H1 (cell line): ENCODE measurements around the gene SLC2A14. TPM values are rescaled to one million over a fixed set of nuclear protein-coding genes. Genes with fewer than 3 reads are reported as not detected.

Experiments
- CTCF ChIA-PET: fragments of 300-600 bp; sonication (Branson Sonifier 250); formaldehyde crosslinking; loops from one replicate; lab custom pipeline; 2021; ENCODE audit not compliant: partially characterized antibody; lab: Charles Lee
- POLR2A ChIA-PET: fragments of 300-600 bp; sonication (Branson Sonifier 250); formaldehyde crosslinking; loops from one replicate; lab custom pipeline; 2021; ENCODE audit warnings: inconsistent platforms; ENCODE audit not compliant: partially characterized antibody; lab: Charles Lee
- DNase-seq, 2 experiments: peaks; one replicate each; pipeline versions ENCODE4 v3.0.0 to v3.0.0-alpha.2; 2010 to 2022; ENCODE audit warnings: low spot score in 2 of 2, low read depth in 1 of 2, mixed read lengths in 1 of 2
- FAIRE-seq: peaks from 2 replicates; lab custom pipeline; 2011; peaks lifted over from hg19 to GRCh38; lab: Jason Lieb, UNC
- H2AFZ ChIP-seq: 2 replicates; pipeline ENCODE4 v1.8.1; 2012; ENCODE audit warnings: low read length, inconsistent platforms
- H2AK5ac ChIP-seq: 2 replicates; pipeline ENCODE4 v1.6.1; 2013; ENCODE audit warnings: low read depth, low read length
- H2BK120ac ChIP-seq: replicated peaks from 2 replicates; pipeline ENCODE3; 2013; ENCODE audit warnings: low read depth, low read length, inconsistent platforms
- H2BK12ac ChIP-seq: 2 replicates; pipeline ENCODE4 v1.6.1; 2013; ENCODE audit warnings: low read depth, low read length
- H2BK15ac ChIP-seq: 2 replicates; pipeline ENCODE4 v1.6.1; 2013; ENCODE audit warnings: low read length
- H2BK20ac ChIP-seq: 2 replicates; pipeline ENCODE4 v1.6.1; 2013; ENCODE audit warnings: low read length
- H2BK5ac ChIP-seq: 2 replicates; pipeline ENCODE4 v1.6.1; 2013; ENCODE audit warnings: low read depth, low read length
- H3K14ac ChIP-seq: 2 replicates; pipeline ENCODE4 v1.6.1; 2013; ENCODE audit warnings: inconsistent platforms; ENCODE audit not compliant: insufficient read length
- H3K18ac ChIP-seq: 2 replicates; pipeline ENCODE4 v1.6.1; 2013; ENCODE audit warnings: low read length; ENCODE audit errors: extremely low read depth
- H3K23ac ChIP-seq: 2 replicates; pipeline ENCODE4 v1.6.1; 2013; ENCODE audit warnings: inconsistent platforms; ENCODE audit not compliant: insufficient read length
- H3K23me2 ChIP-seq: 2 replicates; pipeline ENCODE4 v1.6.1; 2013; ENCODE audit warnings: low read depth, low read length
- H3K27ac ChIP-seq: 2 replicates; pipeline ENCODE4 v1.6.1; 2011; ENCODE audit warnings: low read depth, low read length, inconsistent platforms
- H3K27me3 ChIP-seq, 4 experiments: replicated peaks in 1 of 4; 1 replicate in 1 of 4; 2 replicates in 3 of 4; pipeline versions ENCODE4 v1.6.1 to v1.8.1; 2011 to 2013; ENCODE audit warnings: low read length in 3 of 4, mild to moderate bottlenecking in 3 of 4, inconsistent platforms in 2 of 4, mixed read lengths in 2 of 4, moderate library complexity in 1 of 4; ENCODE audit not compliant: control insufficient read depth in 3 of 4, insufficient read depth in 3 of 4; ENCODE audit errors: extremely low read depth in 1 of 4
- H3K36me3 ChIP-seq, 4 experiments: 2 replicates each; pipeline versions ENCODE4 v1.6.1 to v1.8.1; 2011 to 2013; ENCODE audit warnings: mild to moderate bottlenecking in 4 of 4, low read length in 3 of 4, moderate library complexity in 2 of 4, control low read depth in 1 of 4, inconsistent platforms in 1 of 4; ENCODE audit not compliant: insufficient read depth in 4 of 4, control insufficient read depth in 2 of 4
- H3K4ac ChIP-seq: replicated peaks from 2 replicates; pipeline ENCODE3; 2013; ENCODE audit warnings: low read length, low read depth, mixed read lengths, inconsistent platforms; ENCODE audit not compliant: insufficient read length
- H3K4me1 ChIP-seq, 4 experiments: replicated peaks in 1 of 4; 1 replicate in 1 of 4; 2 replicates in 3 of 4; pipeline versions ENCODE4 v1.6.1 to v1.8.1; 2011 to 2013; ENCODE audit warnings: low read length in 3 of 4, inconsistent platforms in 2 of 4, mixed read lengths in 1 of 4; ENCODE audit not compliant: insufficient read depth in 4 of 4, control insufficient read depth in 3 of 4
- H3K4me2 ChIP-seq, 2 experiments: 2 replicates each; pipeline versions ENCODE4 v1.6.1 to v1.8.1; 2011 to 2013; ENCODE audit warnings: low read depth in 2 of 2, low read length in 2 of 2, control low read depth in 1 of 2, inconsistent platforms in 1 of 2, mild to moderate bottlenecking in 1 of 2; ENCODE audit not compliant: insufficient read depth in 1 of 2
- H3K4me3 ChIP-seq, 4 experiments: fragments of 200-600, 300-600 bp in 1 of 4; sonication (generic), shearing (Covaris generic), sonication (Bioruptor Twin) in 1 of 4; 2 replicates each; pipeline versions ENCODE4 v1.5.1 to v1.8.1; 2011 to 2016; ENCODE audit warnings: low read length in 4 of 4, low read depth in 3 of 4, control low read depth in 2 of 4, inconsistent platforms in 2 of 4, mild to moderate bottlenecking in 2 of 4, mixed read lengths in 1 of 4, moderate library complexity in 1 of 4; ENCODE audit not compliant: insufficient read depth in 2 of 4; ENCODE audit errors: extremely low read depth in 1 of 4
- H3K56ac ChIP-seq: replicated peaks from 2 replicates; pipeline ENCODE3; 2013; ENCODE audit warnings: low read depth, mild to moderate bottlenecking, mixed read lengths, low read length, inconsistent platforms; ENCODE audit not compliant: insufficient read length
- H3K79me1 ChIP-seq: 2 replicates; pipeline ENCODE4 v1.6.1; 2013; ENCODE audit warnings: low read depth, low read length, control low read depth
- H3K79me2 ChIP-seq, 2 experiments: 2 replicates each; pipeline versions ENCODE4 v1.6.1 to v1.8.1; 2012 to 2013; ENCODE audit warnings: low read length in 2 of 2, mild to moderate bottlenecking in 2 of 2, inconsistent platforms in 1 of 2; ENCODE audit not compliant: insufficient read depth in 2 of 2, control insufficient read depth in 1 of 2
- H3K9ac ChIP-seq, 4 experiments: replicated peaks in 1 of 4; 1 replicate in 1 of 4; 2 replicates in 3 of 4; pipeline versions ENCODE4 v1.6.1 to v1.8.1; 2011 to 2013; ENCODE audit warnings: low read depth in 3 of 4, low read length in 3 of 4, control low read depth in 2 of 4, mild to moderate bottlenecking in 2 of 4, moderate library complexity in 2 of 4, inconsistent platforms in 1 of 4; ENCODE audit errors: extremely low read depth in 1 of 4
- H3K9me3 ChIP-seq, 2 experiments: 2 replicates each; pipeline versions ENCODE4 v1.6.1 to v1.8.1; 2012 to 2013; ENCODE audit warnings: mild to moderate bottlenecking in 2 of 2, moderate library complexity in 2 of 2, control low read depth in 1 of 2, inconsistent platforms in 1 of 2, low read depth in 1 of 2, low read length in 1 of 2, mixed read lengths in 1 of 2; ENCODE audit not compliant: insufficient read depth in 2 of 2
- H4K20me1 ChIP-seq, 2 experiments: replicated peaks in 1 of 2; 2 replicates each; pipeline versions ENCODE3 to v1.8.1; 2011 to 2013; ENCODE audit warnings: inconsistent platforms in 2 of 2, low read length in 2 of 2, mild to moderate bottlenecking in 1 of 2; ENCODE audit not compliant: insufficient read depth in 2 of 2, control insufficient read depth in 1 of 2
- H4K5ac ChIP-seq: 2 replicates; pipeline ENCODE4 v1.6.1; 2013; ENCODE audit warnings: low read length, low read depth, mixed read lengths, inconsistent platforms; ENCODE audit not compliant: insufficient read length
- H4K8ac ChIP-seq: 2 replicates; pipeline ENCODE4 v1.8.0; 2013; ENCODE audit warnings: mild to moderate bottlenecking, moderate library complexity, low read length, inconsistent platforms; ENCODE audit not compliant: insufficient read depth; ENCODE audit errors: extremely low read depth
- H4K91ac ChIP-seq: replicated peaks from 2 replicates; pipeline ENCODE3; 2013; ENCODE audit warnings: low read length, mixed read lengths, inconsistent platforms; ENCODE audit not compliant: insufficient read length
- GTF2F1 ChIP-seq: IDR thresholded peaks from 2 replicates; pipeline ENCODE4 v1.6.1; 2012; ENCODE audit warnings: low read depth, low read length, improper control_type of control experiment, borderline replicate concordance
- HDAC6 ChIP-seq: IDR thresholded peaks from one replicate; pipeline ENCODE4 v1.7.1; 2012; ENCODE audit warnings: low read depth, mild to moderate bottlenecking, inconsistent platforms, low read length, moderate library complexity
- RAD21 ChIP-seq, 2 experiments: IDR thresholded peaks in 1 of 2; conservative IDR thresholded peaks in 1 of 2; 2 replicates each; pipeline ENCODE4 v1.6.1; 2011; ENCODE audit warnings: low read depth in 2 of 2, low read length in 2 of 2, improper control_type of control experiment in 1 of 2, inconsistent platforms in 1 of 2, mild to moderate bottlenecking in 1 of 2, moderate library complexity in 1 of 2
- RFX5 ChIP-seq: IDR thresholded peaks from 2 replicates; pipeline ENCODE4 v1.6.1; 2011; ENCODE audit warnings: low read depth, low read length, improper control_type of control experiment, borderline replicate concordance
- SIX5 ChIP-seq: IDR thresholded peaks from 2 replicates; pipeline ENCODE4 v1.6.1; 2011; ENCODE audit warnings: mild to moderate bottlenecking, low read depth, low read length
- TAF7 ChIP-seq: optimal IDR thresholded peaks from 2 replicates; pipeline ENCODE3; 2011; ENCODE audit warnings: low read depth, mild to moderate bottlenecking, inconsistent platforms, low read length, moderate library complexity, borderline replicate concordance
- TEAD4 ChIP-seq: IDR thresholded peaks from 2 replicates; pipeline ENCODE4 v1.6.1; 2012; ENCODE audit warnings: low read depth, low read length, inconsistent platforms, mixed read lengths
- WGBS, 2 experiments: shearing (Covaris generic) in 1 of 2; methylation state at CpG; one replicate each; pipeline versions ENCODE4 v1.1.6 to v1.1.7; 2013 to 2015; ENCODE audit warnings: low lambda C conversion rate in 2 of 2, mixed read lengths in 2 of 2, inconsistent platforms in 1 of 2, low coverage in 1 of 2, missing lambda C conversion rate in 1 of 2; ENCODE audit not compliant: insufficient replicate concordance in 2 of 2, insufficient coverage in 1 of 2, insufficient read length in 1 of 2; ENCODE audit errors: extremely low coverage in 1 of 2, missing lambda C conversion rate in 1 of 2; 5-methylcytosine and 5-hydroxymethylcytosine counted together
- polyA plus RNA-seq, 7 experiments: library from polyadenylated mRNA; depleted of rRNA in 3 of 7; stranded (reverse) in 5 of 7; unstranded in 2 of 7; fragments of >200 nt in 5 of 7; fragments of 200-250 nt in 2 of 7; gene quantifications; 1 replicate in 5 of 7; 2 replicates in 1 of 7; 4 replicates in 1 of 7; pipeline versions ENCODE4 v1.2.1 to v1.2.3, GENCODE V29; 2011 to 2013; ENCODE audit warnings: missing spikeins in 2 of 7, mixed read lengths in 2 of 7
- total RNA-seq: library from RNA; stranded (reverse); fragmentation: NEBNext Ultra II Directional; extraction: Animal tissue kit (Norgen Biotek cat#: 25700); gene quantifications from 2 replicates; pipeline ENCODE4 v1.2.1, GENCODE V29; 2021

The SLC2A14 gene
- total and polyA plus RNA-seq, 2 of the 8 experiments (the other 6 are each of a cell fraction or from before 2014, with no cell fraction given), result 11.1 to 19.3 TPM

DNA sequence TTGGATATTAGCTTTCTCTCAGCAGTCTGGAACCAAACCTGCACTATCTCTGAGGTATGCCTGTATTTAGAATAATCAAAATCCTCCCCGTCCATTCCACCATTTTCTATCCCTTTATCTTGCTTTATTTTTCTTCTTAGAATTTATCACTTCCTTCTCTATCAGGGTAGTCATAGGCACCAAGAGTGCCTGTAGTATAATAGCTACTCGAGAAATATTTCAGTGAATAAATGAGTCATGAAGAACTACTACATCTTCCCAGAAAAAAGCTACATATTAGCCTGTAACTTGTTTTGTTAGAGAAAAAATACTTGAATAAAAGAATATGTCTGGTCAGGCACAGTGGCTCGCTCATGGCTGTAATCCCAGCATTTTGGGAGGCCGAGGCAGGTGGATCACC lies 4.3 kb downstream of the SLC2A14 start:
- H3K4ac ChIP-seq, result no peak overlapping the region
- DNase-seq (no peak), FAIRE-seq (no peak)
- no peak overlapping the region for H4K91ac ChIP-seq
- H2BK15ac ChIP-seq, result no peak overlapping the region
- H3K4me1 ChIP-seq, result peaks cover 0 to 2% (median 0%) of the 10 kb centered on the region in 4 experiments; a peak in 2 of 7 replicates
- TF ChIP-seq RAD21 (IDR thresholded peaks at IDR 0.05 in 1 of 2, conservative IDR thresholded peaks at IDR 0.05 in 1 of 2; ENCODE audit: low read depth in 2 of 2, low read length in 2 of 2), result no peak
- TF ChIP-seq GTF2F1, result no peak
- TF ChIP-seq HDAC6, result no peak
- no peak for TF ChIP-seq TEAD4
- TF ChIP-seq RFX5, result no peak
- no peak for TF ChIP-seq SIX5
- no peak for TF ChIP-seq TAF7
- no peak overlapping the region for H4K8ac ChIP-seq
- H2BK5ac ChIP-seq, result no peak overlapping the region
- no peaks in the 10 kb centered on the region for H3K23me2 ChIP-seq
- H3K18ac ChIP-seq, result no peak overlapping the region
- H3K4me3 ChIP-seq, result no peak overlapping the region
- H3K79me1 ChIP-seq, result no peaks in the 10 kb centered on the region
- no peak overlapping the region for H3K56ac ChIP-seq
- ChIA-PET CTCF (interaction anchor here (1.2 kb wide), 1 partner anchor 9 kb away, joined by 3 read pairs; no protein-coding TSS in a partner anchor), POLR2A (interaction anchor here (0.6 kb wide), 1 partner anchor 1048 kb away, joined by 3 read pairs; no protein-coding TSS in a partner anchor)
- H2BK12ac ChIP-seq, result no peak overlapping the region
- no peaks in the 10 kb centered on the region for H4K20me1 ChIP-seq
- H2AFZ ChIP-seq, result no peak overlapping the region
- no peak overlapping the region for H3K27ac ChIP-seq
- no peaks in the 10 kb centered on the region for H3K27me3 ChIP-seq
- no peak overlapping the region for H3K9ac ChIP-seq
- no peak overlapping the region for H3K23ac ChIP-seq
- no peak overlapping the region for H3K4me2 ChIP-seq
- no peaks in the 10 kb centered on the region for H3K36me3 ChIP-seq
- no peak overlapping the region for H4K5ac ChIP-seq
- H3K79me2 ChIP-seq, result no peaks in the 10 kb centered on the region; a peak in 1 of 4 replicates
- H2BK20ac ChIP-seq, result no peak overlapping the region
- H3K9me3 ChIP-seq, result no peaks in the 10 kb centered on the region
- no peak overlapping the region for H2AK5ac ChIP-seq
- no peak overlapping the region for H2BK120ac ChIP-seq
- WGBS, 2 experiments, result 89 to 100% methylated on average over 1 to 4 of the region's 4 CpGs
- no peak overlapping the region for H3K14ac ChIP-seq
